ENCODE data around the gene PLXNA4.

The PLXNA4 gene

GRCh38 chr7:132495936-132496335 lies 80.3 kb downstream of the PLXNA4 start:
- no peak for DNase-seq (ENCODE audit: low spot score in 2 of 2)
- no peak overlapping the region for H3K4me3 Mint-ChIP-seq
- H3K36me3 Mint-ChIP-seq: no peaks in the 10 kb centered on the region
- H3K4me1 Mint-ChIP-seq: no peaks in the 10 kb centered on the region
- no peak overlapping the region for H3K27ac Mint-ChIP-seq
- ATAC-seq: no peak
- no peaks in the 10 kb centered on the region for H3K9me3 Mint-ChIP-seq

- no peaks in the 10 kb centered on the region for H3K36me3 Mint-ChIP-seq
- ATAC-seq: no peak
- no peak overlapping the region for H3K27ac Mint-ChIP-seq
- H3K9me3 Mint-ChIP-seq: no peaks in the 10 kb centered on the region
- no peak for DNase-seq (ENCODE audit: low spot score in 2 of 2)
- peaks cover 6% of the 10 kb centered on the region for H3K4me1 Mint-ChIP-seq
- no peak overlapping the region for H3K4me3 Mint-ChIP-seq
These were observed 81.8 kb downstream of the PLXNA4 start for GRCh38 chr7:132494474-132494873.

GRCh38 chr7:132492823-132493445 lies 83.3 kb downstream of the PLXNA4 start:
- H3K27ac Mint-ChIP-seq: peak overlapping the region; percentile 16
- H3K36me3 Mint-ChIP-seq: no peaks in the 10 kb centered on the region
- H3K4me1 Mint-ChIP-seq: peaks cover 22% of the 10 kb centered on the region
- no peaks in the 10 kb centered on the region for H3K9me3 Mint-ChIP-seq
- no peak overlapping the region for H3K4me3 Mint-ChIP-seq
- DNase-seq (ENCODE audit: low spot score in 2 of 2): no peak
- no peak for ATAC-seq

- ATAC-seq (no peak), DNase-seq (ENCODE audit: low spot score in 2 of 2) (no peak)
- no peaks in the 10 kb centered on the region for H3K36me3 Mint-ChIP-seq
- no peak overlapping the region for H3K4me3 Mint-ChIP-seq
- no peak overlapping the region for H3K27ac Mint-ChIP-seq
- H3K4me1 Mint-ChIP-seq: peaks cover 35% of the 10 kb centered on the region
- H3K9me3 Mint-ChIP-seq: no peaks in the 10 kb centered on the region
These were observed 84.8 kb downstream of the PLXNA4 start for GRCh38 chr7:132491391-132491945.

GRCh38 chr7:132490474-132490873 lies 85.8 kb downstream of the PLXNA4 start:
- Mint-ChIP-seq H3K9me3 (no peaks in the 10 kb centered on the region), H3K27ac (no peak overlapping the region), H3K36me3 (no peaks in the 10 kb centered on the region), H3K4me3 (no peak overlapping the region), H3K4me1 (peaks cover 45% of the 10 kb centered on the region)
- DNase-seq (ENCODE audit: low spot score in 2 of 2): no peak
- no peak for ATAC-seq

GRCh38 chr7:132489776-132490237 lies 86.5 kb downstream of the PLXNA4 start:
- no peak overlapping the region for H3K27ac Mint-ChIP-seq
- ATAC-seq (no peak), DNase-seq (ENCODE audit: low spot score in 2 of 2) (no peak)
- H3K4me3 Mint-ChIP-seq: no peak overlapping the region
- H3K9me3 Mint-ChIP-seq: no peaks in the 10 kb centered on the region
- H3K36me3 Mint-ChIP-seq: no peaks in the 10 kb centered on the region
- peaks cover 52% of the 10 kb centered on the region for H3K4me1 Mint-ChIP-seq

- Mint-ChIP-seq H3K9me3 (no peaks in the 10 kb centered on the region), H3K4me3 (no peak overlapping the region), H3K27ac (no peak overlapping the region), H3K36me3 (no peaks in the 10 kb centered on the region), H3K4me1 (peaks cover 62% of the 10 kb centered on the region)
- DNase-seq (ENCODE audit: low spot score in 2 of 2): no peak
- ATAC-seq: peak; percentile 41
These were observed 87.5 kb downstream of the PLXNA4 start for GRCh38 chr7:132488634-132489302.

- peaks cover 66% of the 10 kb centered on the region for H3K4me1 Mint-ChIP-seq
- H3K9me3 Mint-ChIP-seq: no peaks in the 10 kb centered on the region
- H3K36me3 Mint-ChIP-seq: no peaks in the 10 kb centered on the region
- ATAC-seq (no peak), DNase-seq (ENCODE audit: low spot score in 2 of 2) (no peak)
- no peak overlapping the region for H3K27ac Mint-ChIP-seq
- H3K4me3 Mint-ChIP-seq: no peak overlapping the region
These were observed 90.0 kb downstream of the PLXNA4 start for GRCh38 chr7:132486274-132486610.

GRCh38 chr7:132485600-132486273 lies 90.5 kb downstream of the PLXNA4 start:
- H3K4me3 Mint-ChIP-seq: no peak overlapping the region
- H3K4me1 Mint-ChIP-seq: peaks cover 66% of the 10 kb centered on the region
- H3K27ac Mint-ChIP-seq: no peak overlapping the region

GRCh38 chr7:132485136-132485535 lies 91.1 kb downstream of the PLXNA4 start:
- Mint-ChIP-seq H3K9me3 (no peaks in the 10 kb centered on the region), H3K27ac (no peak overlapping the region), H3K4me3 (no peak overlapping the region), H3K4me1 (peaks cover 66% of the 10 kb centered on the region), H3K36me3 (no peaks in the 10 kb centered on the region)
- DNase-seq (ENCODE audit: low spot score in 2 of 2) (no peak), ATAC-seq (no peak)

More at GRCh38 chr7:132485600-132486273, 90.5 kb downstream of the PLXNA4 start:
- Mint-ChIP-seq H3K36me3 (no peaks in the 10 kb centered on the region), H3K9me3 (no peaks in the 10 kb centered on the region)
- DNase-seq (ENCODE audit: low spot score in 2 of 2): no peak
- ATAC-seq: peak; percentile 86

- Mint-ChIP-seq H3K36me3 (no peaks in the 10 kb centered on the region), H3K4me3 (no peak overlapping the region), H3K4me1 (peaks cover 43% of the 10 kb centered on the region), H3K27ac (no peak overlapping the region), H3K9me3 (no peaks in the 10 kb centered on the region)
- ATAC-seq (no peak), DNase-seq (ENCODE audit: low spot score in 2 of 2) (no peak)
These were observed 93.4 kb downstream of the PLXNA4 start for GRCh38 chr7:132482866-132483265.

- no peaks in the 10 kb centered on the region for H3K36me3 Mint-ChIP-seq
- peaks cover 21% of the 10 kb centered on the region for H3K4me1 Mint-ChIP-seq
- H3K27ac Mint-ChIP-seq: no peak overlapping the region
- DNase-seq (ENCODE audit: low spot score in 2 of 2): no peak
- no peak for ATAC-seq
- no peaks in the 10 kb centered on the region for H3K9me3 Mint-ChIP-seq
- no peak overlapping the region for H3K4me3 Mint-ChIP-seq
These were observed 95.7 kb downstream of the PLXNA4 start for GRCh38 chr7:132480534-132480933.

- Mint-ChIP-seq H3K4me1 (peaks cover 8% of the 10 kb centered on the region), H3K4me3 (no peak overlapping the region)
These were observed 99.7 kb downstream of the PLXNA4 start for GRCh38 chr7:132476541-132476940.

GRCh38 chr7:132475669-132476116 lies 100.6 kb downstream of the PLXNA4 start:
- Mint-ChIP-seq H3K4me3 (no peak overlapping the region), H3K9me3 (no peaks in the 10 kb centered on the region), H3K36me3 (no peaks in the 10 kb centered on the region), H3K4me1 (peaks cover 8% of the 10 kb centered on the region), H3K27ac (no peak overlapping the region)
- ATAC-seq (no peak), DNase-seq (ENCODE audit: low spot score in 2 of 2) (no peak)

More at GRCh38 chr7:132476541-132476940, 99.7 kb downstream of the PLXNA4 start:
- Mint-ChIP-seq H3K27ac (no peak overlapping the region), H3K9me3 (no peaks in the 10 kb centered on the region), H3K36me3 (no peaks in the 10 kb centered on the region)
- DNase-seq (ENCODE audit: low spot score in 2 of 2): no peak
- no peak for ATAC-seq

- ATAC-seq (no peak), DNase-seq (ENCODE audit: low spot score in 2 of 2) (no peak)
- Mint-ChIP-seq H3K9me3 (no peaks in the 10 kb centered on the region), H3K4me1 (peaks cover 8% of the 10 kb centered on the region), H3K36me3 (no peaks in the 10 kb centered on the region), H3K4me3 (no peak overlapping the region), H3K27ac (no peak overlapping the region)
These were observed 101.1 kb downstream of the PLXNA4 start for GRCh38 chr7:132475037-132475668.
